Epidermal melanocyte (primary cell): Measurements from ENCODE around the gene SETD1B.
"Not testable (repeated sequence)": the region's sequence is repeated elsewhere in the genome, so short reads cannot be mapped to it uniquely, and the experiment has no call there.

Experiments
- DNase-seq: peaks from one replicate; pipeline ENCODE4 v3.0.0; 2011; ENCODE audit warnings: low spot score; ENCODE audit not compliant: insufficient read length

Gene SETD1B

DNA sequence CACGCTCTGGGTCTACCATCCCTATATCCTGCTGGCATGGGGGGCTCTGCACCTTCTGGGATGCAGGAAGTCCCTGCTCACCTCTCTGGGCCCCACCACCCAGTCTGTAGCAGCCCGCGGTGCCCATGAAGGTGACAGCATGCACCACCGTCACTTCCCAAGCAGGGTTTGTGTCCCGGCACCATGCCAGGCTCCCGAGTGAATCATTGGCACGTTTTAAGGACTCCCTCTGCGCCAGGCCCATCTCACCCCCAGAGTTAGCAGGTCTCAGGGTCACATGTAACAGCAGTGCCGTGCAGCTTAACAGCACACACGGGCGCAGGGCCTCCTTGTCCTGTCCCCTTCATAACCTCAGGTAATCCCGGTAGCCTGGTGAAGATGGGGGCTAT, 19.9 kb downstream of the SETD1B start:
- DNase-seq, result no peak

DNA sequence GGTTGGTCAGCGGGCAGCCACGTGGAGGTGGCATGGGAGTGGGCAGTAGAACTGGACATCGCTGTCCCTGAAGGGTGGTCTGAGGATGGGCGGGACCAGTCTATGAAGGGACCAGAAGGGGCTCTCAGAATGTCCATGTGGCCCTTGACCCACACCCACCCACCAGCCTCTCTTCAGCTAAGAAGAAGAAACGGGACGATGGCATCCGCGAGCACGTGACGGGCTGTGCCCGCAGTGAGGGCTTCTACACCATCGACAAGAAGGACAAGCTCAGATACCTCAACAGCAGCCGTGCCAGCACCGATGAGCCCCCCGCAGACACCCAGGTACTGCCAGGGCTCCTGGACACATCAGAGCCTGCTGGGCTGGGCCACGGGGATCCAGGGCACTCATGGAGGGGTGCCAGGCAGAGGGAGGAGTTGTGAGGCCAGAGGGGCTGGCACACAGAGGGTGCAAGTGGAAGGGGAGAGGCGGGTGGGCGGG, 21.3 kb downstream of the SETD1B start:
- no peak for DNase-seq

DNA sequence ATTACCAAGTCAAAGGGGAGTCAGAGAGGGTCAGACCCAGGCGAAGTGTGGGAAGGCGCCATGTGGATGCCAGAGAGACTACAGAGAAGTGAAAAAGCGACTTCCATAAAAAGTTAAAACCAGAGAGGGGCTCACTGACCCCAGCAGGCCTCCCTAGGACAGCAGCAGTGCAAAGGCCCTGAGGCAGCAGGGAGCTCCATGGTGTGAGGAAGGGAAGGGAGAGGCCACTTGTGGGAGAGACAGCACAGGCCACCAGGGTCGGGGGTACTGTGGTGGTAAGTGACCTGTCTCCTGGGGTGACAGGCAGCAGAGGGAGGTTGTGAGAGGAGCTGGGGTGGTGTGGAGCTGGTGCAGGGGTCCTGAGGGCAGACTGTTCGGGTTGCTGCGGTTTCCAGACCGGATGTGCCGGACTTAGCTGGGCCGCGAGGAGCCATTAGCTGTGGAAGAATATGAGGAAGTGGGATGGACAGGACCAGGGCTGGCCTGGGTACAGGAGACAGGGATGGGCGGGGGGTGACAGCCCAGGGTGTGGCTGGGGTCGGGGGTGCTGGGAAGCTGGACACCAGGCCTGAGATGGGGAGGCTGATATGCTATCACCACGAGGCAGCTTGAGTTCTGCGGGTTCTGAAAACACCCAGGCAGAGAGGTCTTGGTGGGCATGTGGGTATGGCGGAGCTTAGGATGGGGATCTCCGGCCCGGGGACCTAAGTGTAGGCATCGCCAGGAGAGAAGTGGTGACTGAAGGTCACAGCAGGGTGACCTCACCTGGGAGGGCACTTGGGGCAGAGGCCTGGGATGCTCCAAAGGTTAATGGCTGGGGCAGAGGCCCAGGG, 22.7 kb downstream of the SETD1B start:
- DNase-seq, result no peak

DNA sequence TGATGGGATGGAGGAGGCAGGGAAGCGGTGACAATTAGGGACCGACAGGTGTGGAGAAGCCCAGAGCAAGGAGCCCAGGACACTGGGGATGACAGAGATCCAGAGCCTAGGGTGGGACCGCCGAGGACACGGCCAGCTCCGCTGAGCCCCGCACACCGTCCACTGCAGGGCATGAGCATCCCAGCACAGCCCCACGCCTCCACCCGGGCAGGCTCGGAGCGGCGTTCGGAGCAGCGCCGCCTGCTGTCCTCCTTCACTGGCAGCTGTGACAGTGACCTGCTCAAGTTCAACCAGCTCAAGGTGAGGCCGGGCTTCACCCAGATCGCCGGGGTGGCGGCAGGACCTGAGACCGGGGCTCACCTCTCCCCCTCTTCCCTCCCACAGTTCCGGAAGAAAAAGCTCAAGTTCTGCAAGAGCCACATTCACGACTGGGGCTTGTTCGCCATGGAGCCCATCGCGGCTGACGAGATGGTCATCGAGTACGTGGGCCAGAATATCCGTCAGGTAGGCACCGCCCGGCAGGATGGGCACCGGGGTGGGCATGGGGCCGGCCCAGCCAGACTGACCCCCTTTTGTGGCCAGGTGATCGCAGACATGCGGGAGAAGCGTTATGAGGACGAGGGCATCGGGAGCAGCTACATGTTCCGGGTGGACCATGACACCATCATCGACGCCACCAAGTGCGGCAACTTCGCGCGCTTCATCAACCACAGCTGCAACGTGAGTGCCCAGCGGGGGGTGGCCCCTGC, 23.7 kb downstream of the SETD1B start:
- DNase-seq, result no peak

DNA sequence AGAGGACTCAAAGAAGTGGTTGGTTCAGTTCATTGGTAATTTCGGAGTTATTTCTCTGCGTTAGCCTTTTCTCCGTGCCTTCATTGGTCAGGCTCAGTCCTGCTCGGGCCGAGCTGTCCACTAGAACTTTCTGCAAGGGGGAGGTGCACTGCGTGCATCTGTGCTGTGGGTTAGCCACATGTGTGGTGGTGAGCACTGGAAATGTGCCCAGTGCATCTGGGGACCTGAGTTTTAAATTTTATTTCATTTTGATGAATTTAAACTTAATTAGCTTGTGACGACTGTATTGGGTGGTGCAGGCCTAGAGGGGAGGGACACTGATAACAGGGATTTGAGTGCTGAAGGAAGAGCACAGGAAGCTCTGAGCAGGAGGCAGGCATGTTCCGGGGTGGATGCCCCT, 24.5 kb downstream of the SETD1B start:
- no peak for DNase-seq

DNA sequence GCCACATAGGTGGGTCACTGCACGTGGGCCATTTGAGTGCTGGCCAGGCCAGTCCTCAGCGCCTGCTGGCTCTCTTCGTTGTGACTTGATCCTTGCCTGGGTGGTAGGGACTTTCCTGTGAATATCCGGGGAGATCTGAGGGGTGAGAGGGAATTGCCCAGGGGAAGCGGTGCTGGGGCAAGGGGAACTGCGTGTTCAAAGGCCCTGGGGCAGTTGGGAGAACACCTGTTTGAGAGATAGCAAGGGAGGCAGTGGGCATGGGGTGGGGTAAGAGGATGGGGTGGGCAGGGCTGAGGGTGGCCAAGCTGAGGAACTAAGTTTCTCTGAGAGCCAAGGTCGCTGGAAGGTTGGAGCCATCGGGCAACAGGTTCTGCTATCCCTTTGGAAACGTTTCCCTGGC, 25.0 kb downstream of the SETD1B start:
- DNase-seq, result no peak

DNA sequence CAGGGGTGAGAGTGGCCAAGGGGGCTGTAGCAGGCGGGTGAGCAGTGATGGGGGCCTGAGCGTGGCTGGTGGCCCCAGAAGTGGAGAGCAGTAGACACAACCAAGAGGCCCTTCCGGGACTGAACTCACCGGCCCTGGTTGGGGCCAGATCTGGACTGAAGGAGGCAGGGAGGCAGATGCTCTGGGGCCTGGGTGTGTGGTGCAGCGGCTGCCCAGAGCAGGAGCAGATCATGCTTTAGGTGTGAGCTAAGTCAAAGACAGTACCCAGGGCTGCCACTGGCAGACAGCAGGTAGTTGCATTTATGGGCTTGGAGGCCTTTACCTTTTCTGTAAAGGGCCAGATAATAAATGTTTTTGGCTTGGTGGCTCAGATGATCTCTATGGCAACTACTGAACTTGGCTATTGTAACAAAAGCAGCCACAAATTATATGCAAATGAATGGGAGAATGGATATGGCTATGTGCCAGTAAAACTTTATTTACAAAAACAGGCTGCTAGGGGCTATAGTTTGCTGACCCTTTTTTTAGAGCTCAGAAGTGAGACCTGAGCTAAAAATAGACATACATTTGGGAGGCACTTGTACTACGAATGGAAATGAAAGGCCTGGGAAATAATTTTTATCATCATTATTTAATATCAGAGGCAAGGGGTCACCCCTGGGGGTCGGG, 25.6 kb downstream of the SETD1B start:
- no peak for DNase-seq

DNA sequence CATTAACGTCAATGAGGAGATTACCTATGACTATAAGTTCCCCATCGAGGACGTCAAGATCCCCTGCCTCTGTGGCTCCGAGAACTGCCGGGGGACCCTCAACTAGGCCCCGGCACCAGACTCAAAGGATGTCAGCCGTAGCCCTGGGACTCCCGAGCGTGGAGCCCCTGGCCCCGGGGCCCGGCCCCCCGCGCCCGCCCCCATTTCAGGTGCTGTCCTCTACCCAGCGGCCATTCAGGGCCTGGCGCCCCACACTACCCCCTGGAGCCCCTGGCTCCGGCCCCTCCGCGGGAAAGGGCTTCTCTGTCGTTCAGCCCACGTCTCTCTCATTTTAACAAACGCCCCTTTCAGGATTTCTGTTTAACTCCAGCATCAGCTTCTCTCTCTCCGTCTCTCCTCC, 26.3 kb downstream of the SETD1B start:
- DNase-seq, result no peak

DNA sequence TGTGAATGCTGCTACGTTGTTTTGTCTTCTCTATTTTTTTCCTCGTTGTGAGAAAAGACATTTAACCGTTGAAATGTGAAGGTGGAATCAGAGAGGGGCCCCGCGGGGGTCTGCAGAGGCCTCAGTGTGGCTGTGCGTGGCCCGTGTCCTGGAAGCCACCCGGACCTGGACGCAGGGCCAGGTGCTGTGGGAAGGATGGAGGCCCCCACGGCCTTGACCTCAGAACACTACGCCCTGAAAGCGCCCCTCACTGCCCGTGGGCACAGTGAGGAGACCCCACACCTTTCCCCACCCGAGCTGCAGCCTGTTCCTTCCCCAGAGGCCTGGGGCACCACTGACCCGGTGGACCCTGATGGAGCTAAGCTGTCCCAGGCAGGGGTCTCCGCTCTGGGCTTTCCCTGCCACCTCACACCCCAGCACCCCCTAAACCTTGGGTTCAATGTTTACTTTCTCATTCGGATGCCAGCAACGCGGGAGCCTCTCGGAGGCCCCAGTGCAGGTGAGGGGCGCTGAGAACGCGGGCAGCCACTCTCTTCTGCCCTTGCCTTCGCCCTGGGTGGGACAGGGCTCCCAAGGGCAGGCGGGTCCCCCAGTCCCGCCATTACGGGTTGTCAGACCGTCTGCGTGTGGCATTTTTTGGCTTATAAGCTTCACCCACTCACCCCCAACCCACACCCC, 26.9 kb downstream of the SETD1B start:
- DNase-seq, result no peak

DNA sequence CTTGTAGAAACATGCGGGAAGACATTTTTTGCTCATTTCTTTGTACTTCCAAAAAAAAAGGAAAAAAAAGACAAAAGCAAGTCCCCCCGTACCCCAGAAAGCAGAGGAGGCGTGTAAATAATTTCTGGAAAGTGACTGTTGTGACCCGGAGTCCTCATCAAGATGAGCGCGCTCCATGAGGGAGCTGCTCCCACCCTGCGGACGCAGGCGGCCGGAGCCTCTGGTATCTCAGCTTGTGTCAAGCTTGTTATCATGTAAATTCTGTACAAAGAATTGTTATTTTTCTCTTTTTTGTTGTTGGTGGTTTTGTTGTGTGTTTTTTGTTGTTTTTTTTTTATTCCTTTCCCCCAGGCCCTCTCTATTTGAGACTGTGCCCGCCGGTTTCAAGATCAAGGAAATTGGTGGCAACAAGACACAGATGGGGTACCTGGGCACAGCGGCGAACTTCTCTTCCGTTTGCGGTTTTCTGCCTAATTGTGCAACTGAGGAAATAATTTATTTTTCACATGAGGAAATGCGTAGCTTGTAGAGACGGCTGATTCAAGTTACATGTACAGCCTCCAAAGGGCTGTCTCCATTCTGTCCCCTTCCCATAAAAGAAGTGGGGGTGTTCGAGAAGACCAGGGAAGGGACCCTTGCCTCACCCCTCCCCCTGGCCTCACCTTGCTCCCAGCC, 27.9 kb downstream of the SETD1B start:
- no peak for DNase-seq

DNA sequence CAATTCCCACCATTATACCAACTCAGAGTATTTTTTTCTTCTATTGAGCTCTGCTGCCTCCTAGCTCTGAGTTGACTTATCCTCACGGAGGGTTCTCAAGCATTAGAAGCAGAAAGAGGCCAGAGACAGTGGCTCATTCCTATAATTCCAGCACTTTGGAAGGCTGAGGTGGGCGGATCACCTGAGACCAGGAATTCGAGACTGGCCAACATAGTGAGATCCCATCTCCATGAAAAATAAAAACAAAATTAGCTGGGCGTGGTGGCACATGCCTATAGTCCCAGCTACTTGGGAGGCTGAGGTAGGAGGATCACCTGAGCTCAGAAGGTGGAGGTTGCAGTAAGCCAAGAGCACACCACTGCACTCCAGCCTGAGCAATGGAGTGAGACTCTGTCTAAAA, 33.9 kb downstream of the SETD1B start:
- no peak for DNase-seq

DNA sequence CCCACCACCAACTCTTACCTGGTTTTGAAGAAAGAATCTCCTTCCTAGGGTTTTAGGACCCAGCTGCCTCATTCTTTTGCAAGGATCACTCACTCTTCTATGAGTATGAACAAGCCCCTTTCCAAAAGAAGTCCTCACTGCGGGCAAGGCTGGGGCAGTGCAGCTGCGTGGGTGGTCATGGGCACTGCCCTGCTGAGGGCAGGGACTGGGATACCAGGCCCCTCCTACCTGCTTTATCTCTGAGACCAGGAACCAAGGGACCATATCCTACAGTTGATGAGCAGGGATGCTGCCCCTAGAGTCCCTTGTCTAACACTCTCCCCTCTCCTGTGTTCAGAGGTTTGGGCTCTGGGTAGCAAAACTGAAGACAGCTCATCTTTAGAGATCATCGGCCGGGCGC, 34.3 kb downstream of the SETD1B start:
- no peak for DNase-seq

DNA sequence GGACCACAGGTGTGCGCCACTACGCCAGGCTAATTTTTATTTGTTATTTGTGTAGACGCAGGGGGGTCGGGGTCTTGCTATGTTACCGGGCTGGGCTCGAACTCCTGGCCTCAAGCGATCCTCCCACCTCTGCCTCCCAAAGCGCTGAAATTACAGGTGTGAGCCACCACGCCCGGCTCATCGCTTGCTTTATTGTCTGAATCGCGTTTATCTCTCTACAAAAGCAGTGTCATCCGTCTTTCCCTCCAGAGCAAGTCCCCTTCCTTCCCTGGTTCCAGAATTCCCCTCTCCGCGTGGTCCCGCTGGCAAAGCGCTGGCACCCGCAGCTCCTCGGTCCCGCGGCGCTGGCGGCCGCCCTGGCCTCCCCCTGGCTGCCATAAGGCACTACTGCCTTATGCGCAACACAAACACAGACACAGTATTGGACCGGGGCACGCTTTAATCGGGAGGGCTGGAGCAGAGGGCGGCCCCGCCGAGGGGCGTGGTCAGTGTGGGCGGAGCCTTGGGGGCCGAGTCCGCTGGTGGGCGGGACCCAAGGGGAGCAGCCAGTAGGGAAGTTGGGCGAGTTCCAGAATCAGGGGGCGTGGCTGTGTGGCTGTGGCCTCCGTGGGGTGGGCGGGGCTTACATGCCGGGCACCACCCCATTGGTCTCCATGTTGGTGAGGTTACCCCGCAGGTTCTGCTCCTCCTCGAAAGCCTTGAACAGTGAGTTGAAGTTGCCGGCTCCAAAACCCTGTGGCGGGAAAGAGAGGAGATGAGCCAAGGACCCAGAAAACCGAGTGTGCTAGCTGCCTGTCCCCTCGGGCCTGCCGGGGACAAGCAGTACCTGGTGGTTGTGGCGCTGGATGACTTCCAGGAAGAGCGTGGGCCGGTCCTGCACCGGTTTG, 35.5 kb downstream of the SETD1B start:
- DNase-seq, result peak; percentile 95

DNA sequence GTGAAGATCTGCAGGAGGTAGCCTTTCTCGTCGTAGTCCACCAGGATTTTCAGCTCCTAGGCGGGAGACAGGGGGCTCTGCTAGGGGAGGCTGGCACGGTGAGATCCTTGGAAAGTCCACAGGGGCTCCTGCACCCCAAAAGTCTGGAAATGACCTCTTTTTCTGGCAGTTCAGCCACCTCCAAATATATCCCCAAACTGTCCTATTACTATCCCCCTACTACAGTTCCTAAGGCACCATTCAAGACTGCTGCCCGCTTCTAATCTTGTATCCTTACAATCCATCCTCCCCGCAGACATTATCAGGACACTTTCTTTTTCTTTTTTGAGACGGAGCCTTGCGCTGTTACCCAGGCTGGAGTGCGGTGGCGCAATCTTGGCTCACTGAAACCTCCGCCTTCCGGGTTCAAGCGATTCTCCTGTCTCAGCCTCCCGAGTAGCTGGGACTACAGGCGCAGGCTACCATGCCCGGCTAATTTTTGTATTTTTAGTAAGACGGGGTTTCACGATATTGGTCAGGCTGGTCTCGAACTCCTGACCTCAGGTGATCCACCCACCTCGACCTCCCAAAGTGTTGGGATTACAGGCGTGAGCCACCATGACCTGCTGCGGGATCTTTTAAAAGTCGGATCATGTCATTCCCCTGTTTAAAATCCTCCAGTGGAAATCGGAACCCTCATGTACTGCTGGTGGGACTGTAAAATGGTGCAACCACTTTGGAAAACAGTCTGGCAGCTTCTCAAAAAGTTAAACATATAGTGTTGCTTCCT, 36.4 kb downstream of the SETD1B start:
- no peak for DNase-seq

DNA sequence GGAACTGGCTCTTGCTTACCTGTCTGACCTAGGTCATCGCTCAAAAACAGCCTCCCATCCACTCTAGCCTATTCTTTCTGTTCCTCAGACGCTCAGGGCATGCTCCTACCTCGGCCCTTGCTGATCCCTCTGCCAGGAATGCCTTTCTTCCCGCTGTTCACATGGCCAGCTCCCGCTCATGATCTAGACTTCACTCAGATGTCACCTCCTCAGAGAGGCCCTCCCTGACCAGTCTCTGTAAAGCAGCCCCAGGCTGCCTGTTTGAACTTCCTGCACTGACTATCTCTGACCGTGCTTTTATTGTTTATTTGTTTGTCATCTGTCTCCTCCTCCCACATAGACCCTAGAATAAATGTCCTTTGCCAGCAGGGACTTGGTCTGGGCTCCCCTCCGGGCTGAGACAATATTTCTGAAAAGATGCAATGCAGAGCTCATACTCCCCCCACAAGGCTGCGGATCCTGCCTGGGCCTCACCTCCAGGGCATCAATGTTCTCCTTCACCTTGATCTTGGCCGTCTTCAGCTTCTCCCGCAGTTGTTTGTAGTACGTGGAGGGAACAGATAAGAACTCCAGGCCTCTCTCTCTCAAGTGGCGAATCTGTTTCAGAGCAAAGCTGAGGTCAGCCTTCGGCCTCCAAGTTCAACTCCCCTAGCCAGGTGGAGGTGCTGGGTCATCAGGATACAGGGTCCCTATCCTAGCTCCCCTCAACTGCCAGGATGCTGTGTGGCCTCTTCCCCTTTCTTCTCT, 39.6 kb downstream of the SETD1B start:
- DNase-seq, result no peak

DNA sequence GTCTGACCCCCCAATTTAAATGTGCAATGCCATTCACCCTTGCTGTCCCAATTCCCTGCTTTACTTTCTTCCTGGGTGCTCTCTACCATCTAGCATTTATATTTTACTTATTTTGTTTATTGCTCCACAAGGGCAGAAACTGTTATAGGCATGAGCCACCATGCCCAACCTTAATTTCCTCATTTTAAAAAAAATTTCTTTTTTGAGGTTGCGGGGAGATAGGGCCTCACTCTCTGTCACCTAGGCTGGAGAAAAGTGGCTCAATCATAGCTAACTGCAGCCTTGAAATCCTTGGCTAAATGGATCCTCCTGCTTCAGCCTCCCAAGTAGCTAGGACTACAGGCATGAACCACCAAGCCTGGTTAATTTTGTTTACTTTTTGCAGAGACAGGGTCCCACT, 41.9 kb downstream of the SETD1B start:
- DNase-seq, result no peak

DNA sequence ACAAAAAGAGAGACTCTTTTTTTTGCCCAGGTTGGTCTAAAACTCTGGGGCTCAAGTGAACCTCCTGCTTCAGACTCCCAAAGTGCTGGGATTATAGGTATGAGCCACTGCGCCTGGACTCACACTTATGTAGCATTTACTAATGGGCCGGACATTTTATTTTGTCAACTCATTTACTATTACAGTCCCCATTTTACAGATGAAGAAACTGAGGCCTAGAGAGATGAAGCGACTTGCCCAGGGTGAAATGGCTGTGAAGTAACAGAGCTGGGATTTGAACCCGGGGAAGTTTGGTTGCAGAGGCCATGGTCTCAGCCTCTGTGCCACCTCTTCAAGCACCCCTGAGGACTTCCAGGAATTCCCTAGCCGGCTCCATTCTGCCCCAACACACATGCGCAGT, 45.4 kb downstream of the SETD1B start:
- DNase-seq, result no peak

DNA sequence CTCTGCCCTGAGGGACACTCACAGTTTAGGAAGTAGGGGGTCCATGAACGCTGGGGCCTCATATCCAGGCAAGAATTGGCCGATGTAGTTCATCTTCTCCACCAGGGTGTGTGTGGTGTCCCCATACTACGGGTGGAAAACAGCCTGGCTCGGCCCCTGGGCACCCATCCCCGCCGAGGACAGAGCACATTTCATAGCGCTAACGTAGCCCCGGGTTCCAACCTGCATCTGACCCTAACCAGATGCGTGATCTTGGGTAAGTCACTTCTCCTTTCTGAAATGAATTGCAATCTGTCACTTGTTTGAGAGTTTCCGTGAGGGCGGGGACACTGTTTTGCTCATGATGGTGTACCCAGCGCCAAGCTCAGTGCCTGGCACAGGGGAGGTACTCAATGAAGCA, 45.9 kb downstream of the SETD1B start:
- no peak for DNase-seq

DNA sequence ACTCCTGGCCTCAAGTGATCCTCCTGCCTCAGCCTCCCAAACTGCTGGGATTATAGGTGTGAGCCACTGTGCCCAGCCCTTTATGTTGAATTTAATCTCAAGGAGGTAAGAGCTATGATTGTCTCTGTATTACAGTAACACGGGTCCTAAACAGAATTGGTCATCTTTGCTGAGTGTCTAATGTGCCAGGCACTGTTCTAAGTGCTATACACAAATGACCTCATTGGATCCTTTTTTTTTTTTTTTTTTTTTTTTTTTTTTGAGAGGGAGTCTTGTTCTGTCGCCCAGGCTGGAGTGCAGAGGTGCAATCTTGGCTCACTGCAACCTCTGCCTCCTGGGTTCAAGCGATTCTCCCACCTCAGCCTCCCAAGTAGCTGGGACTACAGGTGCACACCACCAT, 48.6 kb downstream of the SETD1B start:
- not testable (repeated sequence) for DNase-seq
